GM12878 (cell line): ENCODE data around the gene CAPZB.

Experiments
- CTCF ChIP-seq, 3 experiments: IDR thresholded peaks in 2 of 3; conservative IDR thresholded peaks in 1 of 3; 2 replicates each; pipeline ENCODE4 v1.5.1; 2011; ENCODE audit warnings: low read depth in 3 of 3, low read length in 3 of 3, mild to moderate bottlenecking in 3 of 3, control low read depth in 2 of 3, moderate library complexity in 2 of 3, inconsistent platforms in 1 of 3, mixed read lengths in 1 of 3; ENCODE audit not compliant: control insufficient read depth in 2 of 3, insufficient read depth in 1 of 3; ENCODE audit errors: extremely low read depth in 1 of 3
- ELK1 ChIP-seq: IDR thresholded peaks from 2 replicates; pipeline ENCODE4 v1.6.1; 2012; ENCODE audit warnings: low read depth, low read length, improper control_type of control experiment
- EP300 ChIP-seq, 2 experiments: fragments of 150-350 bp in 1 of 2; IDR thresholded peaks; 2 replicates each; pipeline ENCODE4 v1.6.1; 2011 to 2012; ENCODE audit warnings: low read depth in 2 of 2, low read length in 2 of 2, borderline replicate concordance in 1 of 2, improper control_type of control experiment in 1 of 2, inconsistent platforms in 1 of 2; ENCODE audit not compliant: control insufficient read depth in 1 of 2
- JUNB ChIP-seq: IDR thresholded peaks from 2 replicates; pipeline ENCODE4 v1.6.1; 2016; ENCODE audit warnings: antibody characterized with exemption, mild to moderate bottlenecking
- JUND ChIP-seq: IDR thresholded peaks from 2 replicates; pipeline ENCODE4 v1.6.1; 2012; ENCODE audit warnings: low read depth, mild to moderate bottlenecking, low read length, improper control_type of control experiment, moderate library complexity
- MEF2A ChIP-seq: IDR thresholded peaks from 2 replicates; pipeline ENCODE4 v1.6.1; 2011; ENCODE audit warnings: low read depth, mild to moderate bottlenecking, low read length, moderate library complexity; ENCODE audit not compliant: insufficient read depth
- NR2C1 ChIP-seq: fragments of 450-650 bp; IDR thresholded peaks from 2 replicates; pipeline ENCODE4 v1.6.1; 2017; ENCODE audit warnings: antibody characterized with exemption, mild to moderate bottlenecking, moderate library complexity
- POLR2A ChIP-seq: IDR thresholded peaks from 2 replicates; pipeline ENCODE4 v1.6.1; 2011; ENCODE audit warnings: low read depth, mild to moderate bottlenecking, low read length
- SIN3A ChIP-seq: IDR thresholded peaks from 2 replicates; pipeline ENCODE4 v1.6.1; 2012; ENCODE audit warnings: low read depth, low read length, improper control_type of control experiment
- STAT1 ChIP-seq: fragments of 450-650 bp; conservative IDR thresholded peaks from 2 replicates; pipeline ENCODE4 v1.6.1; 2014; ENCODE audit warnings: antibody characterized with exemption, mild to moderate bottlenecking
- TF ChIP-seq, protein P1 (sequence below): IDR thresholded peaks from 2 replicates; pipeline ENCODE4 v1.6.1; 2012; ENCODE audit warnings: low read depth, low read length, improper control_type of control experiment

- no peak for TF ChIP-seq MEF2A
- TF ChIP-seq, protein P1, sequence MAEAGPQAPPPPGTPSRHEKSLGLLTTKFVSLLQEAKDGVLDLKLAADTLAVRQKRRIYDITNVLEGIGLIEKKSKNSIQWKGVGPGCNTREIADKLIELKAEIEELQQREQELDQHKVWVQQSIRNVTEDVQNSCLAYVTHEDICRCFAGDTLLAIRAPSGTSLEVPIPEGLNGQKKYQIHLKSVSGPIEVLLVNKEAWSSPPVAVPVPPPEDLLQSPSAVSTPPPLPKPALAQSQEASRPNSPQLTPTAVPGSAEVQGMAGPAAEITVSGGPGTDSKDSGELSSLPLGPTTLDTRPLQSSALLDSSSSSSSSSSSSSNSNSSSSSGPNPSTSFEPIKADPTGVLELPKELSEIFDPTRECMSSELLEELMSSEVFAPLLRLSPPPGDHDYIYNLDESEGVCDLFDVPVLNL: no peak
- no peak for TF ChIP-seq JUNB
- no peak for TF ChIP-seq ELK1
- TF ChIP-seq EP300 (IDR thresholded peaks at IDR 0.05; ENCODE audit: borderline replicate concordance in 1 of 2, control insufficient read depth in 1 of 2, low read depth in 2 of 2, low read length in 2 of 2): no peak
- no peak for TF ChIP-seq POLR2A
- no peak for TF ChIP-seq SIN3A
- no peak for TF ChIP-seq STAT1
- TF ChIP-seq NR2C1: no peak
- TF ChIP-seq CTCF (IDR thresholded peaks at IDR 0.05 in 2 of 3, conservative IDR thresholded peaks at IDR 0.05 in 1 of 3; ENCODE audit: control insufficient read depth in 2 of 3, extremely low read depth in 1 of 3, insufficient read depth in 1 of 3, low read depth in 3 of 3, low read length in 3 of 3): no peak
- TF ChIP-seq JUND: no peak
Measured at GRCh38 chr1:19405195-19405760, 80.1 kb downstream of the CAPZB start.
